SW480 (cell line): ENCODE data around the gene CEP41.
"Not testable (repeated sequence)": the region's sequence is repeated elsewhere in the genome, so short reads cannot be mapped to it uniquely, and the experiment has no call there.

Source experiments
- DNase-seq: peaks from one replicate; pipeline ENCODE4 v3.0.0-alpha.2; 2016; ENCODE audit warnings: low spot score

The CEP41 gene

GRCh38 chr7:130387306-130387627 is 53.5 kb downstream of the CEP41 start:
- no peak for DNase-seq

DNA sequence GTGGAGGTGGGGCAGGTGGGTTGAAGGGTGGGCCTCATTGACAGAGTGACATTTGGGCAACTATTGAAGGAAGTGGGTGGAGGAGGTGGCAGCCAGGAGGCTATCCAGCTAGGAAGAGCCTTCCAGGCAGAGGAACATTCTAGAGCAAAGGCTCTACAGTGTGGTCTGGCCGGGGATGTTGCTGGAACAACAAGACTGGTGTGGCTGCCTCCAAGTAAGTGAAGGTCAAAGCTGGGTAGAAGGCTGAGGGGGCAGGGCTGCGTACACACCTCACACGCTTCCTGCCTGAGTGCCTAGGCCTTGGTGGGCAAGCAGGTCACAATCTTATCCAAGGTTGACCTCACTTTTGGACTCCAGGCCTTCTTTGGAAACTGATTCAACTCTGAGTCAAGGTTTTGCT is 53.9 kb downstream of the CEP41 start:
- no peak for DNase-seq

DNA sequence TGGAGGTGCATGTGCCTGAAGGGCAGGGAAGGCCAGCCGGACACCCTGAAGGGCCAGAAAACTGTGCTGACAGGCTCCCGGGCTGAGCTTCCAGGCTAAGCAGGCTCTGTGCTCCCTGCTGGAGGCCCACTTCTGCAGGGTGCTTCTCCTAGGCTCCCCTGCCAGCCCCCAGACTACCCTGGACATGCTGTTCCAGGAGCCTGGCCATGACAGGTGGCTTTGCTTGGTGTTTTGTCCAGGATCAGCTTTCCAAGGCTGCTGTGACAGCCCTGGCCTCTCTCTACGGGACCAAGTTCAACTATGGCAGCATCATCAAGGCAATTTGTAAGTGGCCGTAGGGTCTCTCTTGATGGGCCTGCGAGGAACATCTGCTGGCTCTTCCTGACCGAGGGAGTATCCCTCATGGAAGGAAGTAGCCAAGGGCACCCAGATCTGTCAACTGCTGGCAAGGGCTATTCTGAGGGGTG is 55.2 kb downstream of the CEP41 start:
- DNase-seq, result no peak

- no peak for DNase-seq
Observed at GRCh38 chr7:130384841-130385599, 55.8 kb downstream of the CEP41 start.

- no peak for DNase-seq
Observed at GRCh38 chr7:130384371-130384801, 56.4 kb downstream of the CEP41 start.

- no peak for DNase-seq
Observed at GRCh38 chr7:130383187-130383980, 57.4 kb downstream of the CEP41 start.

GRCh38 chr7:130381468-130382312 is 59.1 kb downstream of the CEP41 start:
- no peak for DNase-seq

DNA sequence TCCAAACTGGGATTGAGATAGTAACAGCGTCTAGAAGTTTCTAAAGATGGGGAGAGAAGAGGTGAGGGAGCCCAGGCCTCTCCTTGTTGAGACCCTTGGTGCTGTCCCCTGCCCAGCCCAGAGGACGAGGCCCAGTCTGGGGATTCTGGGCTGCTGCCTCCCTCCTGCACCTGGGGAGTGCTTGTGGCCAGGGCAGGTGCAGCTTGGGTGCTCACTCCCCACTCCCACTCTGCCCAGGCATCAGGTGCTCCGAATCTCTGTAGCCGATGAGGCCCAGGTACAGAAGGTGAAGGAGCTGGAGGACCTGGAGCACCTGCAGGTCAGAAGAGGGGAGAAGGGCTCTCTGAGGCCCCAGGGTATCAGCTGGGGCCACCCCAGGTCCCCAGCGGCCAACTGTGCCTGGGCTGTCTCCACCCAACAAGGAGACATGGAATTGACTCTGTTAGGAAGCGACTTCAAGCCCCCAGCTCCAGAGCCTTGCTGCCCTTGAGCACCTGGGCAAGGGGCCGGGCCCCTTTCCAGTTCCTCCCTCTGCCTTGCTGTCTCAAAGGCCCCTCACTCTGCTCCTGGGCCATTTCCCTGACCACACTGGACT is 59.9 kb downstream of the CEP41 start:
- DNase-seq, result no peak

- DNase-seq, result no peak
Observed at GRCh38 chr7:130379921-130380860, 60.6 kb downstream of the CEP41 start, which contains the start of gene CPA1. TSS of gene CPA1 (plus strand) at chr7:130380494. CDS start at chr7:130380521, 27 bp downstream.

DNA sequence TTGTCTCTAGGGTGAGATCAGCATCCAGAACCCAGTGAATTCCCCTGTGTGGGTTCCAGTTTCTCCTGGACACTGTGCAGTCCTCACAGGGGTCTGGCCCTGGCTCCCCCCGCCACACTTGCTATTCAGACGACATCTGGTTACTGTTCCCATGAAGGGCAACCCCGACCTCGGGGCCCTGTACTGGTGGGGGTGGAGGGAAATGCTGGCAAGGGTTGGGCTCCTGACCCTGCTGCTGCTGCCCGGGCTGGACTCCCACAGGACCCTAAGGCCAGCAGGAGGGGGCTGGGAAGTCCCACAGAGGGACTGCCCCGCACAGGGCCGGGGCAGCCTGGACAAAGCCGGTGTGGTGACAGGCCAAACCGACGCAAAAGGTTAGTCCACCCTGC is 61.3 kb downstream of the CEP41 start:
- no peak for DNase-seq

- DNase-seq, result no peak
Observed at GRCh38 chr7:130379019-130379418, 61.8 kb downstream of the CEP41 start.

DNA sequence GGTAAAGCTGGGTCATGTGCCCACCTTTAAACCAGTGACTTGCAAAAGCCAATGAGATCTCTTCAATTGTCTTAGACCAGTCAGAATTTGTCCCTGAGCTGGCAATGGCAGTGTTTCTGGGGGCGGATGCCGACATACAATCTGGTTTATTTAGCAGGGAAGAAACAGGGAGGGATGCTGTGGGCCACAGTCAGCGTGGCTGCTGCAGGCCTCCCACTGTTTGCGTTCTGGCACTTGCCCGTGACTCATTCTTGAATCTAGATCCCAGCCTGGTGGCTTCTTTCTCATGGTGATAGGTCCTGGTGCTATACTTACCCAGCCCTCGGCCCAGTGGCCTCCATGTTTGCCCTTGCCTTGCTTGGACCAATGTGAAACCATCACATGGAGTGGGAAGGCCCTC is 63.6 kb downstream of the CEP41 start:
- no peak for DNase-seq

DNA sequence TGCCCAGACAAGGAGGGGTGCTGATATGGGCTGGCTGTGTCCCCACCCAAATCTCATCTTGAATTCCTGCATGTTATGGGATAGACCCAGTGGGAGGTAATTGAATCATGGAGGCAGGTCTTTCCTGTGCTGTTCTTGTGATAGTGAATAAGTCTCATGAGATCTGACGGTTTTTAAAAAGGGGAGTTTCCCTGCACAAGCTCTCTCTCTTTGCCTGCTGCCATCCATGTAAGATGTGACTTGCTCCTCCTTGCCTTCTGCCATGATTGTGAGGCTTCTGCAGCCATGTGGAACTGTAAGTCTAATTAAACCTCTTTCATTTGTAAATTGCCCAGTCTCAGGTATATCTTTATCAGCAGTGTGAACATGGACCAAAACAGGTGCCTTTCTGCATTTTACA is 64.4 kb downstream of the CEP41 start:
- not testable (repeated sequence) for DNase-seq

DNA sequence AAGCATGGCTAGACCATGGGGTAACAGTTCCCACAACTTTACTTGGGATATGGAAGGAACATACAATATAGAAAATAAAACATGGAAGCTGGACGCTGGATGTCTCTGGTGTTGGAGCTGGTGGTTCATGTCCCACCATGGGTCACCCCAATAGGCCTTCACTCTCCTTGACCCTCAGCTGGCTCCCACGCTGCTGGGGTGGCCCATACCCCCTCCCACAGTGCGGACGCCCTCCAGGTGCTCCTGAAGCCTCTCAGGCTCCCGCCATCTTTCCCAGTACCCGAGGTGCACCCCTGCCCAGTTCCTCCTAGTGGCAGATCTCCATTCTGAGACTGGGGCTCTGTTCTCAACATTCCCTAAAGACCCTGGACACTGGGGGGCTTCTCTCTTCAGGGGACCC is 66.3 kb downstream of the CEP41 start:
- DNase-seq, result no peak

DNA sequence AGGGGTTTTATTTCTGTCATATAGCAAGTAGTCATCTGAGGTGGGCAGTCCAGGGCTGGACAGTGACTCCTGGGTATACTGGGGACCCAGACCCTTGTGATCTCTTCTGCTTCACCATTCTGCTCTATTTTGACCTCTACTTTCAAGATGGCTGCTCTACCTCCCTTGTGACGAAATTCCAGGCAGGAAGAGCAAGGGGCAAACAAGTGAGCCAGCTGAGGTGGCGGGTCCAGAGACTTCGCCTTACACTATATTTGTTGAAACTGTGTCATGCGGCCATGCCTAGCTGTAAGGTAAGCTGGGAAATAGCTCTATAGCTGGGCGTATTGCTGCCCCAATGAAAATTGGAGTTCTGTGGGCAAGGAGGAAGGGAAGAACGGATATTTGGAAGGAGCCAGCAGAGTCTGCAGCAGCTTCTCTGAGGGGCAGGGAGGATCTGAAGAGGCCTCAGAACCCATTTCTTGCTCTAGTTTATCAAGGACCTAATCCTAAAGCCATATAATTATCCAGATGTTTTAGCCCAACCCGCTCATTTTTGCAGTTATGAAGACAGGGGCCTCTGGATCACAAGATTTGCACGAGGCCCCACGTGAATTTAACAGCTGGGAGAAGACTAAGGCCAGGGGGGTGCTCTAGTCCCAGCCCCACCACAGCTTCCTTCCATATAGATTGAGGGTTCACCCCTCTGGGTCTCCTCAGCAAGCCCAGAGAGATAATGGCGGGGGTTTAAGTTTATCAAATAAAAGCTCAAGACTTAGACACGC is 68.2 kb downstream of the CEP41 start:
- DNase-seq, result no peak

- DNase-seq, result no peak
Observed at GRCh38 chr7:130371046-130371445, 69.8 kb downstream of the CEP41 start.

DNA sequence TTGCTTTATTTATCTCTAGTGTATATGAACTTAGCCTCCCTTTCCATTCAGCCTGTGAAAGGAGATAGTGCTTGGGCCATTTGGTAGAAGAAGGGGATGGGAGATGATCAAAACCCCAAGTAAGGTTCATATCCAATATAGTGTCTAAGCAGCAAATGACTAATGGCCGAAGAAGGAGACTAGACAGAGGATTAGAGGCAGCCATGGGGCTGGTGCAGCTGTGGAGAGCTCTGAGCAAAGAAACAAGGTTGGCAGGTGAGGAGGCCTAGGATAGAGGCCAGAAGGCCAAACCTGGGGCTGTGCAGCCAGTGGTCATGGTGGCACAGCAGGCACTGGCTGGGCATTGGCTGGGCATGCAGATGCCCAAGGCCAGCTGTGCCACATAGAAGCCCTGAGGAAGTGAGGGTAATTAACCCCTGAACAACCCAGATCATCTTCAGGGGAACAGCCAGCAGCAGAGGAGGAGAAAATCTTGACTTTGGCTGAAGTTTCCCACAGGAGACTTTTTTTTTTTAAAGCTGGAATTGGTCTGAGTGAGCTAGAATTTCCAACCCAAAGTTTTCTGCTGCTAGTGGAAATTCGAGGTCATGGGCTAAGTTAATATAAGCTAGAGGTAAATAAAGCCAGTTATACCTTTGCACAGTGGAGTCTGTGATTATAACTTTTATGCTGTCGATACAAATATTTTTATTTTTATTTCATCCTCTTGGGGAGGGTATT is 70.8 kb downstream of the CEP41 start:
- DNase-seq, result no peak

DNA sequence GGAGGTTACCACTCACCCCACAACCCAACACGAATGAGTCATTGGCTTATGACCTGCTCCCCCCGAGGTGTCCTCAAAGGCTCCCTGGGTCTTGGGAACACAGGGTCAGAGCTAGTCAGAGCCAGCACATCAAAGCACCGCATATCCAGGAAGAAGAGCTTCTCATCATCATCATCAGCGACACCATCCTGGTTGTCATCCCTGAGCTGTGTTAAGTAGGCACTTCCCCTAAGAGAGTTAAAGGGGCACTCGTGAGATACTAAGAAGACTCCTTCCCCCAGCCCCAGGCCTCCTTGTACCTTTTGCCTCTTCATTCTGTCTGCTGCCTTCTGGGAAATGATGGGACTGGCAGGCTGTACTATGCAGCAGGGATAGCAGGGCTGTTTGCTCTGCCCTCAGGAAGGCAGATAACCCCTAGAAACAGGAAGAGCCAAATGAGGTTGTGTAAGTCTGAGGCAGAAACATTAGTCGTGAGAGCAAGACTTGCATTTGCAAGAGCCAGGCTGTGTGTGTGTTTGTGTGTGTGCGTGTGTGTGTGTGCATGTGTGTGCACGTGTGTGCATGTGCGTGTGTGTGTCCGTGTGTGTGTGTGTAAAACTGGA is 71.6 kb downstream of the CEP41 start:
- peak; percentile 52 for DNase-seq
